BJ (cell line): ENCODE measurements around the gene GRIFIN. TPM values are rescaled to one million over a fixed set of nuclear protein-coding genes. Genes with fewer than 3 reads are reported as not detected.

Experiments used
- CTCF ChIA-PET: fragments of 350-600 bp; formaldehyde crosslinking; extraction: SDS; loops from one replicate; lab custom pipeline; 2021; ENCODE audit warnings: antibody characterized with exemption, inconsistent platforms; lab: Yijun Ruan, JAX
- POLR2A ChIA-PET: fragments of 300-600 bp; sonication (Branson Sonifier 250); formaldehyde crosslinking; extraction: SDS; loops from one replicate; lab custom pipeline; 2021; ENCODE audit warnings: antibody characterized with exemption; lab: Charles Lee
- DNase-seq: peaks from one replicate; pipeline ENCODE4 v3.0.0-alpha.2; 2011; ENCODE audit warnings: low read depth
- H3K27me3 ChIP-seq: 2 replicates; pipeline ENCODE4 v1.6.0; 2011; ENCODE audit warnings: low read length; ENCODE audit not compliant: control insufficient read depth, insufficient read depth
- H3K36me3 ChIP-seq: 2 replicates; pipeline ENCODE4 v1.5.1; 2011; ENCODE audit warnings: low read length; ENCODE audit not compliant: control insufficient read depth, insufficient read depth
- H3K4me3 ChIP-seq: 2 replicates; pipeline ENCODE4 v1.5.1; 2011; ENCODE audit warnings: low read depth, mild to moderate bottlenecking, control low read depth, low read length
- polyA plus RNA-seq: library from polyadenylated mRNA; depleted of rRNA; stranded (reverse); fragments of >200 nt; gene quantifications from 2 replicates; pipeline ENCODE4 v1.2.3, GENCODE V29; 2011
- TF ChIP-seq, protein P1 (sequence below): IDR thresholded peaks from 2 replicates; pipeline ENCODE4 v1.5.1; 2011; ENCODE audit warnings: low read depth, mild to moderate bottlenecking, control low read depth, inconsistent platforms, low read length, moderate library complexity; ENCODE audit not compliant: insufficient read depth

Gene GRIFIN
- polyA plus RNA-seq, 1 experiment, result not detected

DNA sequence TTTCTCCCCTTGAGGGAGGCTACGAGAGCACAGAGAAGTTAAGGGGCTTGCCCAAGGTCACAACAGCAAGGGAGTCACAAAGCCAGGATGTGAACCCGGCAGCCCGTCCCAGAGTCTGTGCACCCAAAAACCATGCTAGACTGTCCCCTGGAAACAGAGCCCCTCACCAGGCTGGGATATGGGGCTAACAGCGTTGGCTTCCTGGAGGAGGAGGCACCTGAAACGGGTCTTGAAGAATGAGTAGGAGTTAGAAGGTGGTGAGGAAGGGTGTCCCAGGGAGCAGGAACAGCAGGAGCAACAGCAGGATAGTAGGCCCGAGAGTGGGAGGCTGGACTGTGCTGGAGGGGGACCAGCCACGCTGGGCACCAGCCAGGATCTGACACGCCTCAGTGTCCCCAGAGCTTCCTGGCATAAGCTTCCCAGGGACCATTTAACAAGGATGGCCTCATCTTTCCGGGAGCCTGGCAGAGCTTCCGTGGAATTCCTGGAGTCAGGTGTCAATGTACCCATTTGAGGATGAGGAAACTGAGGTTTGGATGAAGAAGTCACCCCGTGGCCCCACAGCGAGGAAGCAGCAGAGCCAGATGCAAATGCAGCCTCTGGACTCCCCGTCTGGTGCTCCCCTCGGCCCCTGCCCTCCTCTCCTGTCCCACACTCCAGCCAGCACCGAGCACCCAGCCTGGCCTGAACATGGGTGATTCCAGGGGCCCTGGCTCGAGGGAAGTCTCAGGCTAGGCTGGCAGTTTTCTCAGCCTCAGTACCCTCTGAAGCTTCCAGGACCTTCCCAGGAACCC is 3.3 kb upstream of the GRIFIN start:
- no peaks in the 10 kb centered on the region for H3K36me3 ChIP-seq
- DNase-seq, result no peak
- H3K27me3 ChIP-seq, result no peaks in the 10 kb centered on the region; the same call in none of the 2 replicates
- H3K4me3 ChIP-seq, result no peak overlapping the region
- ChIA-PET CTCF (interaction anchor here (0.9 to 5.2 kb wide), 8 partner anchors 9 to 201 kb away, joined by 3 to 38 read pairs (median 6); no protein-coding TSS in a partner anchor), POLR2A (no interaction called here)
- TF ChIP-seq, protein P1, sequence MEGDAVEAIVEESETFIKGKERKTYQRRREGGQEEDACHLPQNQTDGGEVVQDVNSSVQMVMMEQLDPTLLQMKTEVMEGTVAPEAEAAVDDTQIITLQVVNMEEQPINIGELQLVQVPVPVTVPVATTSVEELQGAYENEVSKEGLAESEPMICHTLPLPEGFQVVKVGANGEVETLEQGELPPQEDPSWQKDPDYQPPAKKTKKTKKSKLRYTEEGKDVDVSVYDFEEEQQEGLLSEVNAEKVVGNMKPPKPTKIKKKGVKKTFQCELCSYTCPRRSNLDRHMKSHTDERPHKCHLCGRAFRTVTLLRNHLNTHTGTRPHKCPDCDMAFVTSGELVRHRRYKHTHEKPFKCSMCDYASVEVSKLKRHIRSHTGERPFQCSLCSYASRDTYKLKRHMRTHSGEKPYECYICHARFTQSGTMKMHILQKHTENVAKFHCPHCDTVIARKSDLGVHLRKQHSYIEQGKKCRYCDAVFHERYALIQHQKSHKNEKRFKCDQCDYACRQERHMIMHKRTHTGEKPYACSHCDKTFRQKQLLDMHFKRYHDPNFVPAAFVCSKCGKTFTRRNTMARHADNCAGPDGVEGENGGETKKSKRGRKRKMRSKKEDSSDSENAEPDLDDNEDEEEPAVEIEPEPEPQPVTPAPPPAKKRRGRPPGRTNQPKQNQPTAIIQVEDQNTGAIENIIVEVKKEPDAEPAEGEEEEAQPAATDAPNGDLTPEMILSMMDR, result no peak

DNA sequence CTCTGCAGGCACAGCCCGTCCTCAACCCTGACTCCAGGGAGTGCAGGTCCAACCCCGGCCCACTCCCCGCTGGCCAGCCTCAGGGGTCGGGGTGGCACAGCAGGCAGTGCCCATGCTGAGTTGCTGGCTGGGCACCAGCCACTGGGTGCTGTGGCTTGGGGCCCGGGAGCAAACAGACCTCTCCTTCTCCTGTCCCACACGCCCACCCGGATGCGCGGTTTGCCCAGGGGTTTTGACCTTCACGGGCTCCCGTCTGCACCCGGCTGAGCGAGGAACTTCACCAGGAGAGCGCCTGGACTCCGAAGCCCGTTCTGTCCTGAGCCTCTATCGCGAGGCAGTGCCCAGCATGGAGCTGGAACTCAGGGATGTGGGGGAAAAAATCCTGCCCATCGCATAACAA is 2.6 kb upstream of the GRIFIN start:
- Histone ChIP-seq H3K36me3 (no peaks in the 10 kb centered on the region), H3K27me3 (no peaks in the 10 kb centered on the region; the same call in none of the 2 replicates), H3K4me3 (no peak overlapping the region)
- ChIA-PET POLR2A (no interaction called here), CTCF (interaction anchor here (0.5 to 5.2 kb wide), 12 partner anchors 9 to 517 kb away, joined by 3 to 38 read pairs (median 5); no protein-coding TSS in a partner anchor)
- DNase-seq, result no peak
- TF ChIP-seq, protein P1, result no peak

DNA sequence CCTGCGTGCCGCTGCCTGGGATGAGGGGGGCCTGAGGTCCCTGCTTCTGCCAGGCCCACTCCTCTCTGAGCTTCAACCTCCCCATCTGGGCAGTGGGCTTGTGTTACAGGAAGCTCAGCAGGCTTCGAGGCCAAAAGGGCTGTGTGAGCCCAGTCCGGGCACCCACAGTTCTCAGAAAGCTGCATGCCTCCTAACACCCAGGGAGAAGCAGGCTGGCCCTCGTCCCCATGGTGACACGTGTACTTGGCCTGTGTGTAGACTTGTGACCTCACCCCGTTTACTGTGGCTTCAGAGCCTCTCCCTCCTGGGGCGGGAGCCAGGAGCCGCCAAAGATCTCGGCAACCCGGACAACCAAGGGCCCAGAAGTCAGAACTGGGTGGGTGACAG is 2.2 kb upstream of the GRIFIN start:
- Histone ChIP-seq H3K4me3 (no peak overlapping the region), H3K36me3 (no peaks in the 10 kb centered on the region), H3K27me3 (no peaks in the 10 kb centered on the region; the same call in none of the 2 replicates)
- no peak for DNase-seq
- TF ChIP-seq, protein P1, result no peak
- POLR2A ChIA-PET, result no interaction called here
- CTCF ChIA-PET, result interaction anchor here (0.5 to 5.2 kb wide), 16 partner anchors 9 to 517 kb away, joined by 3 to 38 read pairs (median 4); no protein-coding TSS in a partner anchor

DNA sequence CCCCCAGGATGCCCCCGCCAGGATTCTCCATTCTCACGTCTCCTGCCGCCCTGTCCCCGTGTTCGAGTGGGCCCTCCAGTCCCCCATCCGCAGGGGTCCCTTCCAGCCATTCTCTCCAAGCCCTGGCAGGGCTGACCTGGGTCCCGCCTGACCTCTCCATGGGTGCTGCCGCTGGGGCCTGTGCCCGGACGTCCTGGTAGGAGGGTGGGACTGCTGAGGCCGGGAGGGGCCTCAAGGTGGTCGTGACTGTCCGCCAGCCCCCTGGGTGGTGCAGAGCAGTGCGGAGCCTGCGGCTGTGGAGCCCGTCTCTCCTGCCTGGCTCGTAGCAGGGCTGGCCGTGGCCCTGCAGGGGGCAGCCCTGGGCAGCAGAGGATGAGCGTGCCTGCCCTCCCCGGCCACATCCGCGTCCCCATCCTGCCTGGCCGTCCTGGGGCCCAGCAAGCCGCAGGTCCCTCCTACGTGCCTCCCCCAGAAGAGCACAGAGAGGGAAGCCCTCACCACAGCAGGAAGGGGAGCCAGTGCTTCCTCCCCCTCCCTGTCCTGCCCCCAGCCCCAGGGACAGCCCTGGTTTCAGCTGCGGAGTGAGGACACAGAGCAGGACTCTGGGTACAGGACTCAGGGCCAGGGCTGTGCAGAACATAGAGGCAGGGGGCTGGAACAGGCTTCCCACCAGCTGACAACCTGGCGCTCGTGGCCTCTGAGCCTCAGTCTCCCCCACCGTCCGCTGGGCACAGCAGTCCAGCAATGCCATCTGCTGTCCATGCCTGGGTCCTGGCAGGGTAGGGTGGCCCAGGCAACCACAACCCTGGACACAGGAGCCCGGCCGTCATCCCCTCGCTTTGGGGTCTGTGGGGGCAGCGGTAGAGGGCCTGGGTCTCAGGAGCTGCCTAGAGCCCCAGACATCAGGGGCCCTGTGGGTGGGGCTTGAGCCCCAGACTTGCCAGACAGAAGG is 1.5 kb upstream of the GRIFIN start:
- POLR2A ChIA-PET, result no interaction called here
- no peaks in the 10 kb centered on the region; the same call in none of the 2 replicates for H3K27me3 ChIP-seq
- H3K36me3 ChIP-seq, result no peaks in the 10 kb centered on the region
- H3K4me3 ChIP-seq, result no peak overlapping the region
- DNase-seq, result no peak
- TF ChIP-seq, protein P1, result peak; percentile 90
- CTCF ChIA-PET, result interaction anchor here (0.5 to 5.2 kb wide), 15 partner anchors 8 to 518 kb away, joined by 3 to 38 read pairs (median 4); no protein-coding TSS in a partner anchor
